CD14-positive monocyte (primary cell): Measurements from ENCODE around the gene TMX4. TPM values are rescaled to one million over a fixed set of nuclear protein-coding genes. Genes with fewer than 3 reads are reported as not detected.

ENCODE experiments used
- DNase-seq, 3 donors: peaks; one replicate each; pipeline ENCODE4 v3.0.0-alpha.2; 2011 to 2022
- H2AFZ ChIP-seq: 2 replicates; pipeline ENCODE4 v1.6.0; 2012; ENCODE audit warnings: mild to moderate bottlenecking, low read depth, low read length, inconsistent platforms; ENCODE audit not compliant: insufficient read depth, poor library complexity, severe bottlenecking
- H3K27ac ChIP-seq, 2 donors: 1 replicate in 1 of 2; 2 replicates in 1 of 2; pipeline ENCODE4 v1.5.1; 2012 to 2013; ENCODE audit warnings: low read length in 2 of 2, control low read depth in 1 of 2, inconsistent platforms in 1 of 2, low read depth in 1 of 2, mild to moderate bottlenecking in 1 of 2
- H3K27me3 ChIP-seq, 2 donors: one replicate each; pipeline versions ENCODE4 v1.6.0 to v1.6.1; 2011 to 2013; ENCODE audit warnings: low read length in 2 of 2; ENCODE audit not compliant: control insufficient read depth in 2 of 2, insufficient read depth in 2 of 2
- H3K36me3 ChIP-seq, 2 donors: replicated peaks in 1 of 2; 1 replicate in 1 of 2; 2 replicates in 1 of 2; pipeline versions ENCODE4 v1.5.1 to v1.6.1; 2012 to 2013; ENCODE audit warnings: low read length in 2 of 2, control low read depth in 1 of 2, inconsistent platforms in 1 of 2, mild to moderate bottlenecking in 1 of 2; ENCODE audit not compliant: insufficient read depth in 2 of 2, control insufficient read depth in 1 of 2
- H3K4me1 ChIP-seq, 2 donors: 1 replicate in 1 of 2; 2 replicates in 1 of 2; pipeline versions ENCODE4 v1.5.1 to v1.6.1; 2012 to 2013; ENCODE audit warnings: low read length in 2 of 2, control low read depth in 1 of 2, inconsistent platforms in 1 of 2, mild to moderate bottlenecking in 1 of 2, moderate library complexity in 1 of 2; ENCODE audit not compliant: insufficient read depth in 2 of 2, control insufficient read depth in 1 of 2
- H3K4me2 ChIP-seq: replicated peaks from 2 replicates; pipeline ENCODE3; 2012; ENCODE audit warnings: low read length, moderate library complexity, mild to moderate bottlenecking; ENCODE audit not compliant: poor library complexity, severe bottlenecking; ENCODE audit errors: extremely low read depth
- H3K4me3 ChIP-seq, 3 experiments: fragments of 200-600 bp in 1 of 3; sonication (generic) in 1 of 3; replicated peaks in 1 of 3; 1 replicate in 2 of 3; 2 replicates in 1 of 3; pipeline ENCODE4 v1.5.1; 2011 to 2013; ENCODE audit warnings: low read length in 3 of 3, mild to moderate bottlenecking in 3 of 3, control low read depth in 2 of 3, low read depth in 2 of 3, inconsistent platforms in 1 of 3, moderate library complexity in 1 of 3
- H3K79me2 ChIP-seq: 2 replicates; pipeline ENCODE4 v1.6.0; 2012; ENCODE audit warnings: mild to moderate bottlenecking, control low read depth, inconsistent platforms, low read length, moderate library complexity; ENCODE audit not compliant: insufficient read depth
- H3K9ac ChIP-seq: 2 replicates; pipeline ENCODE4 v1.6.0; 2017; ENCODE audit warnings: low read length, mild to moderate bottlenecking; ENCODE audit not compliant: insufficient read depth, poor library complexity, severe bottlenecking
- H3K9me3 ChIP-seq, 2 donors: replicated peaks in 1 of 2; 1 replicate in 1 of 2; 2 replicates in 1 of 2; pipeline versions ENCODE4 v1.5.1 to v1.6.1; 2012 to 2013; ENCODE audit warnings: low read length in 2 of 2, control low read depth in 1 of 2; ENCODE audit not compliant: control insufficient read depth in 1 of 2, insufficient read depth in 1 of 2
- H4K20me1 ChIP-seq: 2 replicates; pipeline ENCODE4 v1.6.0; 2012; ENCODE audit warnings: mild to moderate bottlenecking, low read length, control low read depth, moderate library complexity; ENCODE audit not compliant: insufficient read depth
- H3K27ac Mint-ChIP-seq, 7 donors: one replicate each; pipeline ENCODE4 v1.8.0; 2020; ENCODE audit warnings: mild to moderate bottlenecking in 7 of 7, mixed read lengths in 7 of 7, moderate library complexity in 6 of 7, inconsistent platforms in 2 of 7
- H3K27me3 Mint-ChIP-seq, 3 donors: one replicate each; pipeline ENCODE4 v1.8.0; 2021 to 2022; ENCODE audit warnings: low read depth in 3 of 3, mild to moderate bottlenecking in 3 of 3, mixed read lengths in 3 of 3, moderate library complexity in 3 of 3, inconsistent platforms in 1 of 3
- H3K36me3 Mint-ChIP-seq, 2 donors: one replicate each; pipeline ENCODE4 v1.8.0; 2020; ENCODE audit warnings: mixed read lengths in 2 of 2, inconsistent platforms in 1 of 2, mild to moderate bottlenecking in 1 of 2
- H3K4me1 Mint-ChIP-seq: one replicate; pipeline ENCODE4 v1.8.0; 2020; ENCODE audit warnings: mild to moderate bottlenecking, mixed read lengths
- H3K4me3 Mint-ChIP-seq, 2 donors: one replicate each; pipeline ENCODE4 v1.8.0; 2020; ENCODE audit warnings: mild to moderate bottlenecking in 2 of 2, mixed read lengths in 2 of 2, moderate library complexity in 1 of 2
- H3K9me3 Mint-ChIP-seq, 7 donors: one replicate each; pipeline ENCODE4 v1.8.0; 2020 to 2022; ENCODE audit warnings: mixed read lengths in 7 of 7, mild to moderate bottlenecking in 6 of 7, moderate library complexity in 6 of 7, inconsistent platforms in 2 of 7
- WGBS: methylation state at CpG from one replicate; pipeline ENCODE4 v1.1.5; 2013; ENCODE audit warnings: missing lambda C conversion rate; ENCODE audit not compliant: insufficient coverage; 5-methylcytosine and 5-hydroxymethylcytosine counted together
- intact Hi-C, 2 donors: fragments of 100-400 bp; cut with micrococcal nuclease; formaldehyde crosslinking; loops; one replicate each; pipeline versions ENCODE4 v1.15.0 to v1.15.1; 2023
- polyA plus RNA-seq, 3 donors: library from polyadenylated mRNA; depleted of rRNA in 1 of 3; unstranded in 2 of 3; stranded (reverse) in 1 of 3; fragments of 300-500 nt in 2 of 3; fragments of >200 nt in 1 of 3; fragmentation: Illumina TruSeq in 2 of 3; gene quantifications; 1 replicate in 2 of 3; 2 replicates in 1 of 3; pipeline ENCODE4 v1.2.3, GENCODE V29; 2012 to 2021
- TF ChIP-seq, protein P1 (sequence below): fragments of 200-600 bp; IDR thresholded peaks from one replicate; pipeline ENCODE4 v1.8.0; 2022; ENCODE audit warnings: antibody characterized with exemption, mild to moderate bottlenecking

TMX4 gene
- polyA plus RNA-seq, 3 donors, result 12.1 to 67.9 (median 55.2) TPM

DNA sequence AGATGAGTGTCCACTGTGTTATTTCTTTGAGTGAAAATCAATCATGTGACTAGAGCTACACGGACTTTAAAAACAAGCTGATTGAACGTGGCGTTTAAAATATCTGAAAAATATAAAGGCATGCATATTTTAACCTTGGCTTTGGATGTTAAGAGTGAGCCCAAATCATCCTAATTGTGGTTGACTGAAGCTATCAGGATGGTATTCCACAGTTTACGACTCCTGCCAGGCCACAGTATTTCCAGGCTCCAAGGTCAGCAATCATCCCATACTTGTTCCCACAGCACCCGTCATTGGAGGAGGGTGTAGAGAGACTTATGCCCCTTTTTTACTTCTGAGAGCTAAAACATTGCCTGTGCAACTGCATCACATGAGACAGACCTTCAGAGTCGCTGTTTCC is 43.2 kb upstream of the TMX4 start:
- no peaks in the 10 kb centered on the region for H3K9me3 Mint-ChIP-seq
- TF ChIP-seq, protein P1, sequence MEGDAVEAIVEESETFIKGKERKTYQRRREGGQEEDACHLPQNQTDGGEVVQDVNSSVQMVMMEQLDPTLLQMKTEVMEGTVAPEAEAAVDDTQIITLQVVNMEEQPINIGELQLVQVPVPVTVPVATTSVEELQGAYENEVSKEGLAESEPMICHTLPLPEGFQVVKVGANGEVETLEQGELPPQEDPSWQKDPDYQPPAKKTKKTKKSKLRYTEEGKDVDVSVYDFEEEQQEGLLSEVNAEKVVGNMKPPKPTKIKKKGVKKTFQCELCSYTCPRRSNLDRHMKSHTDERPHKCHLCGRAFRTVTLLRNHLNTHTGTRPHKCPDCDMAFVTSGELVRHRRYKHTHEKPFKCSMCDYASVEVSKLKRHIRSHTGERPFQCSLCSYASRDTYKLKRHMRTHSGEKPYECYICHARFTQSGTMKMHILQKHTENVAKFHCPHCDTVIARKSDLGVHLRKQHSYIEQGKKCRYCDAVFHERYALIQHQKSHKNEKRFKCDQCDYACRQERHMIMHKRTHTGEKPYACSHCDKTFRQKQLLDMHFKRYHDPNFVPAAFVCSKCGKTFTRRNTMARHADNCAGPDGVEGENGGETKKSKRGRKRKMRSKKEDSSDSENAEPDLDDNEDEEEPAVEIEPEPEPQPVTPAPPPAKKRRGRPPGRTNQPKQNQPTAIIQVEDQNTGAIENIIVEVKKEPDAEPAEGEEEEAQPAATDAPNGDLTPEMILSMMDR, result no peak
- Histone ChIP-seq H3K79me2 (no peaks in the 10 kb centered on the region), H4K20me1 (no peaks in the 10 kb centered on the region), H3K4me2 (no peak overlapping the region), H3K27ac (no peak overlapping the region), H3K9ac (no peak overlapping the region), H3K27me3 (no peaks in the 10 kb centered on the region), H2AFZ (no peak overlapping the region), H3K9me3 (no peaks in the 10 kb centered on the region), H3K4me3 (no peak overlapping the region), H3K4me1 (no peaks in the 10 kb centered on the region), H3K36me3 (no peaks in the 10 kb centered on the region)
- peaks cover 3% of the 10 kb centered on the region for H3K4me1 Mint-ChIP-seq
- no peaks in the 10 kb centered on the region for H3K36me3 Mint-ChIP-seq
- no peak overlapping the region for H3K4me3 Mint-ChIP-seq
- intact Hi-C loops, result no loop called here
- no peaks in the 10 kb centered on the region for H3K27me3 Mint-ChIP-seq
- no CpG with 5 or more reads among the region's 6 CpGs for WGBS
- no peak overlapping the region for H3K27ac Mint-ChIP-seq
- DNase-seq, result no peak

DNA sequence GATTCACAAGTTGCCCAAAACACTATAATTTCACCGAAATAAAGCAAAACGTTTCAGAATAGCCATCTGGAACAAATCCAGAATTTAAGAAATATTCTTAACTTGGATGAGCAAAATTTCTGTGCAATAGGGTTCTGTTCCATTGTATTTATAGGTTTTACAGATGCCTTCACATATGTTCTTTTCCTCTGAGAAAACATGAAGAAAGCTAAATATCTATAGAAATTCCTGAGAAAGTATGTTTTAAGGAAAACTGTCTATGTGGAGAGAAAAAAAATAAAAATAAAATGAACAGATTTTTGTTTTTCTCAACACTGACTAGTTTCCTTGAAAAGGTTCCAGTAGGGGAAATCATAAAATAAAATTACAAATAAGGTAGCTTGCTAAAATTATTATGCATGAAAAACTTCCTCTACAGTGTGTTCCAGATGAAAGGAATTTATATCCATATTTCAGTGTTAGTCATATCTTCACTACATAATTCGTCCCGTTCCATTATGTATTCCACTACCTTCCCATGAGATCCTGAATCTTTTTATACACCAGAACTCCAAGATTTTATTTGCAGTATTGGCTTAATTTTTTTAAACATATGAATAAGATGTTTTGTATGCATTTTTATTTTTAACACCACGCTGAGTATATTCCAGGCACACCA is 42.4 kb upstream of the TMX4 start:
- DNase-seq, result no peak

More for the DNA sequence above, 42.4 kb upstream of the TMX4 start:
- Histone ChIP-seq H3K9me3 (no peaks in the 10 kb centered on the region), H4K20me1 (no peaks in the 10 kb centered on the region), H3K27ac (no peak overlapping the region), H3K4me1 (no peaks in the 10 kb centered on the region), H3K79me2 (no peaks in the 10 kb centered on the region), H3K4me2 (no peak overlapping the region), H3K9ac (no peak overlapping the region), H3K27me3 (no peaks in the 10 kb centered on the region), H3K36me3 (no peaks in the 10 kb centered on the region), H2AFZ (no peak overlapping the region), H3K4me3 (no peak overlapping the region)
- no CpG with 5 or more reads among the region's 5 CpGs for WGBS
- Mint-ChIP-seq H3K36me3 (no peaks in the 10 kb centered on the region), H3K4me3 (no peak overlapping the region), H3K9me3 (no peaks in the 10 kb centered on the region), H3K27ac (no peak overlapping the region), H3K27me3 (no peaks in the 10 kb centered on the region), H3K4me1 (peaks cover 2% of the 10 kb centered on the region)
- intact Hi-C loops, result no loop called here
- TF ChIP-seq, protein P1, result no peak
